Measurements from ENCODE around the gene LRRC4B. TPM values are rescaled to one million over a fixed set of nuclear protein-coding genes. Genes with fewer than 3 reads are reported as not detected.

Gene LRRC4B
- total RNA-seq, 4 donors from 2014 or later: 0.33 to 0.81 (median 0.34) TPM; not detected in 1

DNA sequence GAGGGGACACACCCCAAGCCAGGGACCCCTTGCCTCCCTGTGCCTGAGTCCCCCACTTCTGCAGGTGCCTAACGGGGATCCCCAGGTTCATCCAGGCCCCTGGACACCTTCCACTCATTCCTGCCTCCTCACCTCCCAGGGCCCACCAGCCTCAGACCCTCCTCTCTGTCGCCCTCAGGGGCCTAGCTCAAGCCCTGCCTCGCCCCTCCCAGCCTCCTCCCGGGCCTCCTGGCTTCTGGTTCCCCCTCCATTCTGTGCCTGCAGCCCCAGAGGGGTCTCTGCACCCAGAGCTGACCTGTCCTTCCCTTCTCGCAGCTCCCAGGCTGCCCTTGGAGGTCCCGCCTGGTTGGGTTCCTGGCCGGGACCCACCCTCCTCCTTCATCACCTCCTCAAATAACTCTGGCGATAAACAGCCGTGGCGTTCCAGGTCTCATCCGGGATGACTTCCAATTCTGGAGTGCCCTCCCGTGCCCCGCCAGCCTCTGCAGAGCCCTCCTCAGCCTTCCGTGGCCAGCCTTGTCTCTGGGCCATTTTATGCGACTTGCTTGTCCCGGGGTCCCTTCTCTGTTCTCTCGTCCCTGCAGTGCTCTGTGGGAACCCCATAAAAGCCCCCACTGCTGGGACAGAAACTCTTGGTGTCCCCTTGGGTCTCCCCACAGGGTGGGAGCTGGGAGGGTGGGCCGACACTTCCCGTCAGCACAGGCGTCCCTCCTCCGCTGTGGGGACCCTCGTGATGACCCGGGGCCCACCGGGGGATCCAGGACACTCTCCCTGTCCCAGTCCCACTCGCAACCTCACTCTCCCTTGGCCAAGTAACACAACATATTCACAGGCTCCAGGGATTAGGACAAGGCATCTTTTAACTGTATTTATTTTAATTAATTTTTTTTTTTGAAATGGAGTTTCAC, 66.4 kb downstream of the LRRC4B start:
- H3K27ac ChIP-seq: peak overlapping the region; percentile 97 to 100 (median 97)
- peak overlapping the region; percentile 33 to 71 (median 63) for H3K4me3 ChIP-seq
- H3K27me3 ChIP-seq: no peaks in the 10 kb centered on the region
- in situ Hi-C loops (cut with MboI; ENCODE audit: low sequenced_read_pairs in 4 of 4): no loop called here
- H3K36me3 ChIP-seq: peaks cover 0 to 9% of the 10 kb centered on the region in 2 donors
- H3K4me1 ChIP-seq: peaks cover 14 to 16% of the 10 kb centered on the region in 2 donors
- TF ChIP-seq, protein P1, sequence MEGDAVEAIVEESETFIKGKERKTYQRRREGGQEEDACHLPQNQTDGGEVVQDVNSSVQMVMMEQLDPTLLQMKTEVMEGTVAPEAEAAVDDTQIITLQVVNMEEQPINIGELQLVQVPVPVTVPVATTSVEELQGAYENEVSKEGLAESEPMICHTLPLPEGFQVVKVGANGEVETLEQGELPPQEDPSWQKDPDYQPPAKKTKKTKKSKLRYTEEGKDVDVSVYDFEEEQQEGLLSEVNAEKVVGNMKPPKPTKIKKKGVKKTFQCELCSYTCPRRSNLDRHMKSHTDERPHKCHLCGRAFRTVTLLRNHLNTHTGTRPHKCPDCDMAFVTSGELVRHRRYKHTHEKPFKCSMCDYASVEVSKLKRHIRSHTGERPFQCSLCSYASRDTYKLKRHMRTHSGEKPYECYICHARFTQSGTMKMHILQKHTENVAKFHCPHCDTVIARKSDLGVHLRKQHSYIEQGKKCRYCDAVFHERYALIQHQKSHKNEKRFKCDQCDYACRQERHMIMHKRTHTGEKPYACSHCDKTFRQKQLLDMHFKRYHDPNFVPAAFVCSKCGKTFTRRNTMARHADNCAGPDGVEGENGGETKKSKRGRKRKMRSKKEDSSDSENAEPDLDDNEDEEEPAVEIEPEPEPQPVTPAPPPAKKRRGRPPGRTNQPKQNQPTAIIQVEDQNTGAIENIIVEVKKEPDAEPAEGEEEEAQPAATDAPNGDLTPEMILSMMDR (IDR thresholded peaks at IDR 0.05 in 4 of 5, conservative IDR thresholded peaks at IDR 0.05 in 1 of 5): no peak
- TF ChIP-seq POLR2A (IDR thresholded peaks at IDR 0.05): peak; percentile 46 to 75
- intact Hi-C loops (cut with DNase I; ENCODE audit: low total_unique reads): no loop called here
- H3K9me3 ChIP-seq: no peaks in the 10 kb centered on the region
- ATAC-seq (peak; percentile 36 to 70), DNase-seq (peak; percentile 59 to 92)

DNA sequence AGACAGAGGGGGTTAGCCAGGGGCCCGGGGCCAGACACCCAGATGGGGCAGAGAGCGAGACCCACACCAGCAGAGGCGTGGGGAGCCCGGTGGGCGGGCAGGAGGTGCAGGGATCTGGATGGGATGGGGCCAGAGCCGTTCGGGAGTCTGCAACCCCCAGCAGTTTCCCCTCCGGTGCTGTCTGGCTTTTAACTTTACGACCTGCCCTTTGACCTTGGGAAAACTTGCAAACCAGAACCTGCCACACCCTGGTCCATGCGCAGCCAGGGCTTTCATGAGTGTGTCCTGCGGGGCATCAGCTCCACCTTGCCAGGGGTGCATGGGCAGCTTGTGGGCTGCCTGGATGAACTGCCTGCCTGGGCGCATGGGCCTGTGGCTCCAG, 67.1 kb downstream of the LRRC4B start:
- peaks cover 14 to 16% of the 10 kb centered on the region in 2 donors for H3K4me1 ChIP-seq
- in situ Hi-C loops (cut with MboI; ENCODE audit: low sequenced_read_pairs in 4 of 4): no loop called here
- H3K9me3 ChIP-seq: no peaks in the 10 kb centered on the region
- H3K27me3 ChIP-seq: no peaks in the 10 kb centered on the region
- H3K4me3 ChIP-seq: peak overlapping the region; percentile 59 to 71 (median 63)
- TF ChIP-seq, protein P1 (IDR thresholded peaks at IDR 0.05 in 4 of 5, conservative IDR thresholded peaks at IDR 0.05 in 1 of 5): no peak
- no peak for TF ChIP-seq POLR2A (IDR thresholded peaks at IDR 0.05)
- ATAC-seq: peak; percentile 30 to 34
- peak in 1 of 2 donors; percentile 71 for DNase-seq
- intact Hi-C loops (cut with DNase I; ENCODE audit: low total_unique reads): no loop called here
- peak overlapping the region; percentile 97 to 100 (median 97) for H3K27ac ChIP-seq
- peaks cover 0 to 7% of the 10 kb centered on the region in 2 donors for H3K36me3 ChIP-seq

DNA sequence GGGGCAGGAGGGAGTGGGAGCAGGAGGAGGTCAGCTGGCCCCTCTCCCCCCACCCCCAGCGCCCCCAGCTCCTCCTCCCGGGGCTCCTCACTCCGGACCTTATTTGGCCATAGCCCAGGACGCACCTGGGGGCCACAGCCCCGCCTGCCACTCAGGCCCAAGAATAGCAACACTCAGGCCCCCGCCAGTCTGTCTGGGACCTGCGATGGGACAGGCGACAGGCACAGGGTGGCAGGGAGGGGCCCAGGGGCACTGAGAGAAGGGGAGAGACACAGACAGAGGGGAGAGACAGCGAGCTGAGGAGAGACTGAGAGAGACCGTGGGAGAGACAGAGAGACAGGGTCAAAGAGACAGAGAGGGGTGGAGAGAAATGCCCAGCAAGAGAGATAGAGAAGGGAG, 67.5 kb downstream of the LRRC4B start:
- peaks cover 0 to 2% of the 10 kb centered on the region in 2 donors for H3K36me3 ChIP-seq
- peaks cover 14 to 16% of the 10 kb centered on the region in 2 donors for H3K4me1 ChIP-seq
- H3K9me3 ChIP-seq: no peaks in the 10 kb centered on the region
- in situ Hi-C loops (cut with MboI; ENCODE audit: low sequenced_read_pairs in 4 of 4): no loop called here
- peak; percentile 38 to 58 for ATAC-seq
- peak overlapping the region; percentile 59 to 71 (median 63) for H3K4me3 ChIP-seq
- peak; percentile 76 to 78 for TF ChIP-seq POLR2A (IDR thresholded peaks at IDR 0.05)
- TF ChIP-seq, protein P1 (IDR thresholded peaks at IDR 0.05 in 4 of 5, conservative IDR thresholded peaks at IDR 0.05 in 1 of 5): no peak
- intact Hi-C loops (cut with DNase I; ENCODE audit: low total_unique reads): no loop called here
- peak in 1 of 2 donors; percentile 94 for DNase-seq
- H3K27ac ChIP-seq: peak overlapping the region; percentile 97 to 100 (median 97)
- H3K27me3 ChIP-seq: no peaks in the 10 kb centered on the region

DNA sequence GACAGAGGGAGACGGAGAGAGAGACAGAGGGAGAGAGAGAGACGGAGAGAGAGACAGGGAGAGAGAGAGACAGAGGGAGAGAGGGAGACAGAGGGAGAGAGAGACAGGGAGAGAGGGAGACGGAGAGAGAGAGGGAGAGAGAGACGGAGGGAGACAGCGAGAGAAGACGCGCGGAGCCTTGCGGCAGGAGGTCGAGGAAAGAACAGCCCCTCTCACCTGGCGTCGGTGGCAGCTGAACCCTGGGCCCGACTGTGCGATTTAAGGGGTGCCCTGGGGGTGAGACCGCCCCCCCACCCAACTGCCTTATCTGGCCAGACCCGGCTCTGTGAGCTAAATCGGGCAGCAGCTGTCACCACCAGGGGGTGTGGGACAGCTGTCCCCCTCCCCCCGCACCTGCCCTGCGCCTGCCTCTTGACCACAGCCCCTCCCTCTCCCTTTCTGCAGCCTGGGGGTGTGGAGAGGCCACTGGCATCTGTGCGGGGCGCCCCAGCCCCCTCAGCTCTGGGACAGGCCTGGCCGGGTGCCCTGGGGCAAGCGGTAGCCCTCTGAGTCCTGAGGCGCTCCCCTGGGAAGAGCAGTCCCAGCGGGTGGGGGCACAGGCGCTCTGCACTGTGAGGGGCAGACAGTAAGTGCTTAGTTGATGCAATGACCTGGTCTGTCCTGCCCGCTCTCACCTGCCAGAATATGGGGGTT, 68.0 kb downstream of the LRRC4B start:
- intact Hi-C loops (cut with DNase I; ENCODE audit: low total_unique reads): no loop called here

More for the DNA sequence above, 68.0 kb downstream of the LRRC4B start:
- Histone ChIP-seq H3K36me3 (no peaks in the 10 kb centered on the region), H3K27ac (peak overlapping the region; percentile 97 to 100 (median 97)), H3K27me3 (no peaks in the 10 kb centered on the region), H3K9me3 (no peaks in the 10 kb centered on the region), H3K4me1 (peaks cover 14 to 16% of the 10 kb centered on the region in 2 donors), H3K4me3 (peak overlapping the region; percentile 59 to 71 (median 63))
- DNase-seq: peak; percentile 84 to 94
- in situ Hi-C loops (cut with MboI; ENCODE audit: low sequenced_read_pairs in 4 of 4): no loop called here
- TF ChIP-seq POLR2A (IDR thresholded peaks at IDR 0.05): peak; percentile 93
- TF ChIP-seq, protein P1 (IDR thresholded peaks at IDR 0.05 in 4 of 5, conservative IDR thresholded peaks at IDR 0.05 in 1 of 5): peak in 3 of 5 experiments; percentile 21 to 71 (median 69)
- peak; percentile 67 to 76 for ATAC-seq

Measured in gastrocnemius medialis (tissue), 4 donors.